ENCODE measurements around the gene TMOD1.

- no peak for TF ChIP-seq CTCF (IDR thresholded peaks at IDR 0.05)
- no peak for TF ChIP-seq POLR2A (IDR thresholded peaks at IDR 0.05)
Observed at GRCh38 chr9:97630591-97630990, 129.1 kb downstream of the TMOD1 start.

All from testis (tissue), 2 donors.